AG10803 (cell line): ENCODE data around the gene GALNT10.

Experiments used
- DNase-seq: peaks from one replicate; pipeline ENCODE4 v3.0.0; 2010; ENCODE audit warnings: low read depth
- H3K4me3 ChIP-seq: 2 replicates; pipeline ENCODE4 v1.5.1; 2011; ENCODE audit warnings: mild to moderate bottlenecking, low read length, control low read depth
- TF ChIP-seq, protein P1 (sequence below): conservative IDR thresholded peaks from 2 replicates; pipeline ENCODE4 v1.5.1; 2011; ENCODE audit warnings: mild to moderate bottlenecking, low read length, control low read depth, inconsistent platforms

The GALNT10 gene

DNA sequence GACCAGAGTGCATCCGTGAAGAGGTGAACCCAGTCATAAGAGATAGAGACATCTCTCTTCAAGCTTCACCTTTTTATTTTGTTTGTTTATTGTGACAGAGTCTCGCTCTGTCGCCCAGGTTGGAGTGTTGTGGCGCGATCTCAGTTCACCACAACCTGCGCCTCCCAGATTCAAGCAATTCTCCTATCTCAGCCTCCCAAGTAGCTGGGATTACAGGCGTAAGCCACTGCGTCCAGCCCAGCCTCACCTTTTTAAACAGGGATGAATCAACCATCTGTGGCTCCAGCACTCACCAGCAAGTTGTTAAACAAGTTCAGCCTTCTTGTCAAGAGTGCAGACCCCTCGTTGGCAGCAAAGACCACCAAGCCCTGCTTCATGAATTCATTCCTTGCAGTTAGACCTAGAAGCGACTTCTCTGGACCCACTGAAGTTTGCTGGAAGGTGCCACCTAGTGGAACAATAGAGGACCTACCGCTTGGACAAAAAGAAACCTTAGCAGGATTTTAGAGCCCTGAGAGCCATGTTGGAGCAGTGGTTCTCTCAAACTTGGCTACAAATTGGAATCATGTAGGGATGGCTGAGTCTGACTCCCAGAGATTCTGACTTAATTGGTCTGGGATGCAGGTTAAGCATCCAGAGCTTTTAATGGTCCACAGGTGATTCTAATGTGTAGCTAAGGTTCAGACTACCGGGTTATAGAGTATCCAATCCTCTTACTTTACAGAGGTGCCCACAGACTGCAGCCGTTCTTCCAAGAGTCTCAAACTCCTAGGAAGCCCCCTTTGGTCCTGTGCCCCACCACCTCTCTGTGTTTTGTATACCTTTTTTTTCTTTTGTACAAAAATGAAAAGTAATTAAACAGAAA is 10.5 kb upstream of the GALNT10 start:
- no peak overlapping the region for H3K4me3 ChIP-seq
- TF ChIP-seq, protein P1, sequence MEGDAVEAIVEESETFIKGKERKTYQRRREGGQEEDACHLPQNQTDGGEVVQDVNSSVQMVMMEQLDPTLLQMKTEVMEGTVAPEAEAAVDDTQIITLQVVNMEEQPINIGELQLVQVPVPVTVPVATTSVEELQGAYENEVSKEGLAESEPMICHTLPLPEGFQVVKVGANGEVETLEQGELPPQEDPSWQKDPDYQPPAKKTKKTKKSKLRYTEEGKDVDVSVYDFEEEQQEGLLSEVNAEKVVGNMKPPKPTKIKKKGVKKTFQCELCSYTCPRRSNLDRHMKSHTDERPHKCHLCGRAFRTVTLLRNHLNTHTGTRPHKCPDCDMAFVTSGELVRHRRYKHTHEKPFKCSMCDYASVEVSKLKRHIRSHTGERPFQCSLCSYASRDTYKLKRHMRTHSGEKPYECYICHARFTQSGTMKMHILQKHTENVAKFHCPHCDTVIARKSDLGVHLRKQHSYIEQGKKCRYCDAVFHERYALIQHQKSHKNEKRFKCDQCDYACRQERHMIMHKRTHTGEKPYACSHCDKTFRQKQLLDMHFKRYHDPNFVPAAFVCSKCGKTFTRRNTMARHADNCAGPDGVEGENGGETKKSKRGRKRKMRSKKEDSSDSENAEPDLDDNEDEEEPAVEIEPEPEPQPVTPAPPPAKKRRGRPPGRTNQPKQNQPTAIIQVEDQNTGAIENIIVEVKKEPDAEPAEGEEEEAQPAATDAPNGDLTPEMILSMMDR, result peak; percentile 94
- peak; percentile 67 for DNase-seq

GRCh38 chr5:154181161-154181560 is 9.4 kb upstream of the GALNT10 start:
- no peak overlapping the region for H3K4me3 ChIP-seq
- TF ChIP-seq, protein P1, result no peak
- DNase-seq, result no peak

GRCh38 chr5:154189256-154189818 is 1.2 kb upstream of the GALNT10 start:
- TF ChIP-seq, protein P1, result no peak
- no peak for DNase-seq
- peak overlapping the region; percentile 80 for H3K4me3 ChIP-seq

DNA sequence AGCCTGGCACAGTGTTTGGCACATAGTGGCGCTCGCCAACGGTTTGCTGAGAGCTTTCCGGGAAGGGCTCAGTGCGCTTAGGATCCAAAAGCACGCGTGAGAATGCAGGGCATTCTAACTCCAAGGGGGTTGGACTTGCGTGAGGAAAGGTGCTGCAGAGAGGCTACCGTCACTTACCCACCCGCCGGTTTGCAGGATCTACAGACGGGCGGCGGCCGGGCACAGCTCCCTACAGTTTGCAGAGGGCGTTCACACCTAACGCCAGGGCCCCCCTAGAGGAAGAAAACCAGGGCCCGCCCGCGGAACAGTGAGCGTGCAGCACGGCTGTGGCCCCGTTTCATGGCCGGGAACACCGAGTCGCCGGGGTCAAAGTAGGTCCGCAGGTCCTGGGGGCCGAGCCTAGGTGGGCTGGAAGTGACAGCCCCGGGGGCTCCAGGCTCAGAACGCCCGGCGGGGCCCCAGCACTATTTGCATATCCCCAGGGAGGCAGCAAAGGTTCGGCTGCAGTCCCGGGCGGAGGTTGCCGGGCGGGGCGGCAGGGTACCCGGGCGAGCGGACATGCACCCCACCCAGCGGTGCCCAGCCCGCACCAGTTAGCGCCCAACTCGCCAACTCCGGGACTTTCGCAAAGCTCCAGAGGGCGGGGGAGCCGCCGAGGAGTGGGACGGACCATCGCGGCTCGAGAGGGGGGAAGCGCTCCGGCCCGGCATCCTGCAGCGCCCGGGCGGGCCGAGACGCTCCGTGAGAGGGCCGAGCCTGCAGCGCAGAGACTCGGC is 526 bp upstream of the GALNT10 start:
- TF ChIP-seq, protein P1, result peak; percentile 49
- DNase-seq, result peak; percentile 81
- peak overlapping the region; percentile 80 for H3K4me3 ChIP-seq

DNA sequence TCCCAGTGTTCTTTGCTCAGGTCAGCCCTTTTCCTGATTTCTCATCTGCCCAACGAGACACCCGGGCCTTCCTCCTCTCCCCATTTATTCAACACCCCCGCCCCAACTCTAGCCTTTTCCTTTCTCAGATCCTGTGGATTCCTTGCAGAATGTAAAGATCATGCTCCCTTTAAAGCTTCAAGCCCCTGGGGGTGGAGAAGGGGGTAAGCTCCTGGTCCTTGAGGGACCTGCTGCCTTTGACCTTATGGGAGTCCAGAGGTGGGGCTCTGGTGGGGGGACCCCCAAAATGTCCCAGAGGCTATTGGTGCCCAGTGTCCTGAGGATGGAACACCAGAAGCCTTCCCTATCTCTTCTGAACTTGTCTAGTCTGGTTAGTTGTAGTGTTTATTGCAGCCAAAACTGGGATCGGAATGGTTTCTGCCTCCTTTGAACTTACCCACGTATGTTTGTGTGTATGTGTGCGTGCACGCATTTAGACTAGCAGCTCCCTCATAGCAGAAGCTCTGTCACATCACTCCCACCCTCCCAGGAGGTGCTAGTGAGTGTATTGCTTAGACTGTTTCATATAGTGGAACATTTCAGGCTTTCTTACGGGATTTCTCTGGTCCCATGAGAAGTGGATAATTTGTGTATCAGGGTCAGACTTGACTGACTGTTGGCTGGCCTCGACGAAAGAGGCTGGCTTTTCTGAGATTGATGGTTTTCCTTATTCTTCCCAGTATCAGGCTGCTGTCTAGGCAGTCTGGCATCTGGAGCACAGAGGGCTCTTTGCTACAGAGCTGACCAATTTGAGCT is 1.1 kb downstream of the GALNT10 start:
- TF ChIP-seq, protein P1, result peak; percentile 27
- peak overlapping the region; percentile 93 for H3K4me3 ChIP-seq
- peak; percentile 45 for DNase-seq

GRCh38 chr5:154193283-154193682 is 2.8 kb downstream of the GALNT10 start:
- DNase-seq, result no peak
- H3K4me3 ChIP-seq, result peak overlapping the region; percentile 93
- TF ChIP-seq, protein P1, result no peak
